Parathyroid adenoma (tissue), 2 donors: ENCODE data around the gene DLGAP3.

Experiments used
- H2AFZ ChIP-seq: fragments of 300-600 bp; sonication (generic); one replicate; pipeline ENCODE4 v1.7.0; 2017; ENCODE audit warnings: antibody characterized with exemption, mild to moderate bottlenecking
- H3K27ac ChIP-seq: fragments of 300-600 bp; sonication (generic); one replicate; pipeline ENCODE4 v1.7.0; 2017
- H3K27me3 ChIP-seq: fragments of 300-600 bp; sonication (generic); one replicate; pipeline ENCODE4 v1.7.0; 2017; ENCODE audit warnings: low read length; ENCODE audit not compliant: control insufficient read depth, insufficient read depth
- H3K36me3 ChIP-seq: fragments of 300-600 bp; sonication (generic); one replicate; pipeline ENCODE4 v1.7.0; 2017; ENCODE audit warnings: low read length; ENCODE audit not compliant: control insufficient read depth, insufficient read depth
- H3K4me1 ChIP-seq: fragments of 300-600 bp; sonication (generic); one replicate; pipeline ENCODE4 v1.7.0; 2017; ENCODE audit warnings: control low read depth
- H3K4me2 ChIP-seq: fragments of 300-600 bp; sonication (generic); one replicate; pipeline ENCODE4 v1.7.0; 2017; ENCODE audit warnings: low read length
- H3K4me3 ChIP-seq: fragments of 300-600 bp; sonication (generic); one replicate; pipeline ENCODE4 v1.7.0; 2017; ENCODE audit warnings: low read depth, low read length
- H3K79me2 ChIP-seq: fragments of 300-600 bp; sonication (generic); one replicate; pipeline ENCODE4 v1.7.0; 2017; ENCODE audit warnings: control low read depth
- H3K9ac ChIP-seq: fragments of 300-600 bp; sonication (generic); one replicate; pipeline ENCODE4 v1.7.0; 2017; ENCODE audit warnings: mild to moderate bottlenecking
- H3K9me3 ChIP-seq: fragments of 300-600 bp; sonication (generic); one replicate; pipeline ENCODE4 v1.7.0; 2017; ENCODE audit warnings: low read length; ENCODE audit not compliant: control insufficient read depth
- TF ChIP-seq, protein P1 (sequence below): fragments of 300-600 bp; sonication (generic); IDR thresholded peaks from one replicate; pipeline ENCODE4 v1.7.0; 2017; ENCODE audit warnings: antibody characterized with exemption, mild to moderate bottlenecking
- donor health status: primary hyperparathyroidism.

DLGAP3 gene

DNA sequence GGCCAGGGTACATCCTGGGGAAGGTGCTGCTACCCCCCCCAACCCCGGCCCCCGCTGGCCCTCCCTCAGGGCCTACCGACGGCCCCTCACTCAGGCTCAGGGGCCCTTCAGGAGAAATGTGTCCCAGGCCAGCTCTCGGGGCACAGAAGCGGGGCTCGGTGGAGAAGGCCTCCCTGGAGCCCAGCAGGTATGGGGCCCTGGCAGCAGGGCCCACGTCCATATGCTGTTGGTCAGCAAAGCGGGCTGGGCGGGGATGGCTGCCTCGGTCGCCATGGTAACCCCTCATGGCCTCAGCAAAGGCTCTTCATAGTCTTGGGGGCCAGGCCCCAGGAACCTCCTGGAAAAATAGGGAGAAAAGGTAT, 24.4 kb downstream of the DLGAP3 start:
- Histone ChIP-seq H3K27me3 (no peaks in the 10 kb centered on the region), H3K79me2 (no peaks in the 10 kb centered on the region), H3K9me3 (no peaks in the 10 kb centered on the region), H3K4me1 (no peaks in the 10 kb centered on the region), H3K9ac (no peak overlapping the region), H2AFZ (no peak overlapping the region), H3K36me3 (no peaks in the 10 kb centered on the region), H3K4me3 (no peak overlapping the region), H3K27ac (no peak overlapping the region), H3K4me2 (no peak overlapping the region)
- TF ChIP-seq, protein P1, sequence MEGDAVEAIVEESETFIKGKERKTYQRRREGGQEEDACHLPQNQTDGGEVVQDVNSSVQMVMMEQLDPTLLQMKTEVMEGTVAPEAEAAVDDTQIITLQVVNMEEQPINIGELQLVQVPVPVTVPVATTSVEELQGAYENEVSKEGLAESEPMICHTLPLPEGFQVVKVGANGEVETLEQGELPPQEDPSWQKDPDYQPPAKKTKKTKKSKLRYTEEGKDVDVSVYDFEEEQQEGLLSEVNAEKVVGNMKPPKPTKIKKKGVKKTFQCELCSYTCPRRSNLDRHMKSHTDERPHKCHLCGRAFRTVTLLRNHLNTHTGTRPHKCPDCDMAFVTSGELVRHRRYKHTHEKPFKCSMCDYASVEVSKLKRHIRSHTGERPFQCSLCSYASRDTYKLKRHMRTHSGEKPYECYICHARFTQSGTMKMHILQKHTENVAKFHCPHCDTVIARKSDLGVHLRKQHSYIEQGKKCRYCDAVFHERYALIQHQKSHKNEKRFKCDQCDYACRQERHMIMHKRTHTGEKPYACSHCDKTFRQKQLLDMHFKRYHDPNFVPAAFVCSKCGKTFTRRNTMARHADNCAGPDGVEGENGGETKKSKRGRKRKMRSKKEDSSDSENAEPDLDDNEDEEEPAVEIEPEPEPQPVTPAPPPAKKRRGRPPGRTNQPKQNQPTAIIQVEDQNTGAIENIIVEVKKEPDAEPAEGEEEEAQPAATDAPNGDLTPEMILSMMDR, result no peak

DNA sequence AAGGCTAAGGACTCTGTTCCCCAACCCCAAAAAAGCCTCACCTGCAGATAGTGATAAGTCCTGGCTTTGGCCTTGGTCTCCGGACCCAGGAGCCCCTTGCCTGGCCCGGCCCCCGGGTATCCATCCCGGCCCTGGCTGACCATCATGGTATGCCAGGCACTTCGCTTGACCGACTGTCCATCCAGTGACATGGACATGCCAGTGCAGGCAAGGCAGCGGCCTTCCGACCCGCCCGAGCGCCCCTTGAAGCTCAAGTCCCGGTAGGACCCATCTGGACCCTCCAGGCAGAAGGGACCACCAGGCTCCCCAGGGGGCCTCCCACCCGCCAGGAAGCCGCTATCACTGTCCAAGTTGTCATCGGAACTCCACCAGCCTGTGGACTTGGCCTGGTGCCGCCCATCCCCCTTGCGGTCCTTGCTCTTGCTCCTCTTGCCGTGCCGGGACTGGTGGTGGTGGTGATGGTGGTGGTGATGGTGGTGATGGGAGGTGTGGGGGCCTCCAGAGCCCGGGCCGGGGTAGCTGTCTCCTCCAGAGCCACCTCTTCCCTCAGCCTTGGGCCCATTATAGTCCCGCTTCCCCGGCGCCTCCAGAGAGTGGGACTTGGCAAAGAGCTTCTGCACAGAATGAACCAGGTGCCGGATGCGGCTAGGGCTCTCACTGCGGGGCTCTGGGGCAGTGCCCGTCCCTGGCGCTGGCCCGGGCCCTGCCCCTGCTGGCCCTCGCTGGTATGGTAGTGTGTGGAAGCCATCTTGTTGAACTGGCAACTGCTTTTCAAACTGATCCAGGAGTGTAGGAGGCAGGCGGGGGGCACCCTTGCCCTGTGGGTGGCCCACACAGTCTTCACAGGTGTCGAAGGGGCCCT, 25.0 kb downstream of the DLGAP3 start:
- H3K9me3 ChIP-seq, result no peaks in the 10 kb centered on the region
- H2AFZ ChIP-seq, result no peak overlapping the region
- no peak overlapping the region for H3K4me2 ChIP-seq
- no peaks in the 10 kb centered on the region for H3K4me1 ChIP-seq
- no peak overlapping the region for H3K27ac ChIP-seq
- H3K79me2 ChIP-seq, result no peaks in the 10 kb centered on the region
- TF ChIP-seq, protein P1, result no peak
- H3K27me3 ChIP-seq, result no peaks in the 10 kb centered on the region
- H3K9ac ChIP-seq, result no peak overlapping the region
- no peak overlapping the region for H3K4me3 ChIP-seq
- H3K36me3 ChIP-seq, result no peaks in the 10 kb centered on the region

DNA sequence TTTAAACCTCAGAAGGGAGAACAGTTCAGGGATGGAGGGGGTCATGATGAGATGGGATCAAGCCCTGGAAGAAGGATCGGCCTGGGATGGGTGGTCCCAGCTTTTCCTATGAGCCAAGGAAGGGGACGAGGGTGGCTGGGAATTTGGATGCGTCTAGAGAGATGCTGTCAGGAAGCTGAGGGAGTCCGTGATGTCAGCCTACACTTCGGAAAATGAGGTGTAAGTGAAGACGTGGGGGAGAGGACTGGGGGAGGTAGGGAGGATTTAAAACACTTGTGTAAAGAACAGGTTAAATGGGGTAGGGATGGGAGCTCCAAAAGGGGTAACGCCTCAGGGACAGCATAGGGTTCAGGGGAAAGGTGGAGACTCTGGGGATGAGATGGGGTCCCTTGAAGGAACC, 27.5 kb downstream of the DLGAP3 start:
- H3K79me2 ChIP-seq, result no peaks in the 10 kb centered on the region

DNA sequence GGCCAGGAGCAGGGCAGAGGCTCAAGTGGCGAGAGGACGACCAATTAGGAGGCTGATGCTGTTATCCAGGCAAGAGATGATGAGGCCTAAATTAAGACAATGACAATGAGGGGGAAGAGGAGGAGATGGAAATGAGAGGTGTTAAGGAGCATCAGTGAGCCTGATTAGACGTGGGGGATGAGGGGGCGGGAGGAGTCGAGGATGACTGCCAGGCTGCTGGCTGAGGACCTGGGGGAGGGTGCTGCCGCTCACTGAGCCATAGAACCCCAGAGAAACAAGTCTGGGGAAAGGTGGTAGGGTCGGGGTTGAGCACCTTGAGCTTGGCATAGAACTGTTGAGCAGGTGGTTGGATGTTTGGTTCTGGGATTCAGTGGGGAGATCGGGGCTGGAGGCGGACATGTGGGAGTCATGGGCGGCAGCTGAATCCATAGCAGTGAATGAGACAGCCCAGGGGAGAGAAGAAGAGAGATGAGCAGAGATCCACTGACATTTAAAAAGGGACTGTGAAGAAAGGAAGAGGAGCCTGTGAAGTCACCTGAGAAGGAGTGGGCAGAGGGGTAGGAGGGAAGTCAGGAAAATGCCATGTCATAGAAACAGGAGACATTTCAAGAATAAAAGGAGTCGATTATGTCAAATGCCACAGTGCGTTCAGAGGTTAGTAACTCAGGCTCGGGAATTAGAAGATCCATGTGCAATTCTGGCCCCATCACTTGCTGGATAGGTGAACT, 28.5 kb downstream of the DLGAP3 start:
- Histone ChIP-seq H3K4me1 (no peaks in the 10 kb centered on the region), H3K36me3 (no peaks in the 10 kb centered on the region), H3K4me2 (no peak overlapping the region), H3K9me3 (no peaks in the 10 kb centered on the region), H2AFZ (no peak overlapping the region), H3K79me2 (no peaks in the 10 kb centered on the region), H3K27ac (no peak overlapping the region), H3K9ac (no peak overlapping the region), H3K4me3 (no peak overlapping the region), H3K27me3 (no peaks in the 10 kb centered on the region)
- TF ChIP-seq, protein P1, result no peak

More for the DNA sequence above, 27.5 kb downstream of the DLGAP3 start:
- H3K36me3 ChIP-seq, result no peaks in the 10 kb centered on the region
- no peaks in the 10 kb centered on the region for H3K9me3 ChIP-seq
- no peaks in the 10 kb centered on the region for H3K4me1 ChIP-seq
- no peak overlapping the region for H3K27ac ChIP-seq
- TF ChIP-seq, protein P1, result no peak
- H3K4me3 ChIP-seq, result no peak overlapping the region
- H2AFZ ChIP-seq, result no peak overlapping the region
- no peak overlapping the region for H3K4me2 ChIP-seq
- H3K9ac ChIP-seq, result no peak overlapping the region
- no peaks in the 10 kb centered on the region for H3K27me3 ChIP-seq
